Stimulated activated naive CD8-positive, alpha-beta T cell treated with anti-CD3 and anti-CD28 coated beads, Interleukin-15, amount 100 ng/mL, for 72 hours (primary cell): ENCODE data around the gene OR2AT4.

Experiments used
- ATAC-seq: fragments of 150-1000 bp; cut with Tn5 transposase; 2 replicates; pipeline ENCODE4 v1.10.0; 2021; ENCODE audit warnings: mild to moderate bottlenecking, moderate library complexity
- DNase-seq, 2 donors: peaks; one replicate each; pipeline ENCODE4 v3.0.0; 2021 to 2022
- H3K27ac Mint-ChIP-seq, 2 donors: one replicate each; pipeline ENCODE4 v1.8.0; 2022; ENCODE audit warnings: mild to moderate bottlenecking in 2 of 2, mixed read lengths in 2 of 2, moderate library complexity in 2 of 2
- H3K27me3 Mint-ChIP-seq: one replicate; pipeline ENCODE4 v1.8.0; 2022; ENCODE audit warnings: mixed read lengths
- H3K4me1 Mint-ChIP-seq: one replicate; pipeline ENCODE4 v1.8.0; 2022; ENCODE audit warnings: mild to moderate bottlenecking, mixed read lengths
- H3K4me3 Mint-ChIP-seq, 2 donors: one replicate each; pipeline ENCODE4 v1.8.0; 2022; ENCODE audit warnings: mild to moderate bottlenecking in 2 of 2, mixed read lengths in 2 of 2, moderate library complexity in 1 of 2
- H3K9me3 Mint-ChIP-seq, 2 donors: one replicate each; pipeline ENCODE4 v1.8.0; 2022; ENCODE audit warnings: mixed read lengths in 2 of 2

The OR2AT4 gene

GRCh38 chr11:75096456-75097172 lies at the start of gene OR2AT4:
OR2AT4 (minus strand) TSS chr11:75096876.
- ATAC-seq (no peak), DNase-seq (no peak)
- peaks cover 11% of the 10 kb centered on the region for H3K4me1 Mint-ChIP-seq
- peak within 1 kb of the TSS in 1 of 2 donors; percentile 45 for H3K27ac Mint-ChIP-seq
- peaks cover 63% of the 10 kb centered on the region for H3K27me3 Mint-ChIP-seq
- H3K4me3 Mint-ChIP-seq, result no peak within 1 kb of the TSS
- peaks cover 0 to 3% of the 10 kb centered on the region in 2 donors for H3K9me3 Mint-ChIP-seq

- peaks cover 24% of the 10 kb centered on the region for H3K4me1 Mint-ChIP-seq
- H3K27me3 Mint-ChIP-seq, result no peaks in the 10 kb centered on the region
- ATAC-seq (no peak), DNase-seq (no peak)
- H3K4me3 Mint-ChIP-seq, result no peak overlapping the region
- no peak overlapping the region for H3K27ac Mint-ChIP-seq
- H3K9me3 Mint-ChIP-seq, result no peaks in the 10 kb centered on the region
These were observed 49.4 kb upstream of the OR2AT4 start for GRCh38 chr11:75145972-75146519.

- Mint-ChIP-seq H3K27me3 (no peaks in the 10 kb centered on the region), H3K9me3 (no peaks in the 10 kb centered on the region), H3K4me1 (peaks cover 27% of the 10 kb centered on the region), H3K27ac (no peak overlapping the region), H3K4me3 (no peak overlapping the region)
- no peak for ATAC-seq
- peak in 1 of 2 donors; percentile 3 for DNase-seq
These were observed 48.7 kb upstream of the OR2AT4 start for GRCh38 chr11:75145196-75145971.

GRCh38 chr11:75144716-75145014 lies 48.0 kb upstream of the OR2AT4 start:
- ATAC-seq, result no peak
- Mint-ChIP-seq H3K9me3 (no peaks in the 10 kb centered on the region), H3K27ac (no peak overlapping the region), H3K4me1 (peaks cover 27% of the 10 kb centered on the region), H3K4me3 (no peak overlapping the region), H3K27me3 (no peaks in the 10 kb centered on the region)
- no peak for DNase-seq

GRCh38 chr11:75143420-75143731 lies 46.7 kb upstream of the OR2AT4 start:
- DNase-seq (no peak), ATAC-seq (no peak)
- Mint-ChIP-seq H3K27me3 (no peaks in the 10 kb centered on the region), H3K4me3 (peak overlapping the region; percentile 24 to 65), H3K27ac (no peak overlapping the region), H3K9me3 (no peaks in the 10 kb centered on the region), H3K4me1 (peaks cover 27% of the 10 kb centered on the region)

GRCh38 chr11:75142714-75143419 lies 46.2 kb upstream of the OR2AT4 start:
- H3K9me3 Mint-ChIP-seq, result no peaks in the 10 kb centered on the region
- ATAC-seq (peak; percentile 94), DNase-seq (peak; percentile 51 to 82)
- H3K4me3 Mint-ChIP-seq, result peak overlapping the region; percentile 24 to 65
- H3K4me1 Mint-ChIP-seq, result peaks cover 27% of the 10 kb centered on the region
- no peak overlapping the region for H3K27ac Mint-ChIP-seq
- no peaks in the 10 kb centered on the region for H3K27me3 Mint-ChIP-seq

- peaks cover 13% of the 10 kb centered on the region for H3K27me3 Mint-ChIP-seq
- H3K4me1 Mint-ChIP-seq, result peaks cover 27% of the 10 kb centered on the region
- no peak overlapping the region for H3K27ac Mint-ChIP-seq
- ATAC-seq (no peak), DNase-seq (no peak)
- H3K4me3 Mint-ChIP-seq, result no peak overlapping the region
- no peaks in the 10 kb centered on the region for H3K9me3 Mint-ChIP-seq
These were observed 44.5 kb upstream of the OR2AT4 start for GRCh38 chr11:75141166-75141565.

- Mint-ChIP-seq H3K27ac (no peak overlapping the region), H3K4me1 (peaks cover 27% of the 10 kb centered on the region), H3K4me3 (no peak overlapping the region), H3K27me3 (peaks cover 13% of the 10 kb centered on the region), H3K9me3 (no peaks in the 10 kb centered on the region)
- ATAC-seq (peak; percentile 63), DNase-seq (peak; percentile 75 to 78)
These were observed 43.8 kb upstream of the OR2AT4 start for GRCh38 chr11:75140269-75141138.

- H3K4me1 Mint-ChIP-seq, result no peaks in the 10 kb centered on the region
- DNase-seq (no peak), ATAC-seq (no peak)
- no peak overlapping the region for H3K4me3 Mint-ChIP-seq
- no peaks in the 10 kb centered on the region for H3K9me3 Mint-ChIP-seq
- H3K27me3 Mint-ChIP-seq, result peaks cover 34% of the 10 kb centered on the region
- no peak overlapping the region for H3K27ac Mint-ChIP-seq
These were observed 39.0 kb upstream of the OR2AT4 start for GRCh38 chr11:75135651-75136050.

- peaks cover 35% of the 10 kb centered on the region for H3K27me3 Mint-ChIP-seq
- no peak for ATAC-seq
- H3K4me1 Mint-ChIP-seq, result no peaks in the 10 kb centered on the region
- H3K27ac Mint-ChIP-seq, result no peak overlapping the region
- H3K4me3 Mint-ChIP-seq, result no peak overlapping the region
- no peak for DNase-seq
- no peaks in the 10 kb centered on the region for H3K9me3 Mint-ChIP-seq
These were observed 38.5 kb upstream of the OR2AT4 start for GRCh38 chr11:75135021-75135650.

GRCh38 chr11:75133976-75134375 lies 37.3 kb upstream of the OR2AT4 start:
- Mint-ChIP-seq H3K27me3 (peaks cover 37% of the 10 kb centered on the region), H3K4me3 (no peak overlapping the region), H3K9me3 (no peaks in the 10 kb centered on the region), H3K4me1 (no peaks in the 10 kb centered on the region), H3K27ac (no peak overlapping the region)
- no peak for ATAC-seq
- DNase-seq, result no peak

- Mint-ChIP-seq H3K27me3 (peaks cover 37% of the 10 kb centered on the region), H3K27ac (no peak overlapping the region), H3K4me3 (no peak overlapping the region), H3K4me1 (no peaks in the 10 kb centered on the region), H3K9me3 (no peaks in the 10 kb centered on the region)
- no peak for ATAC-seq
- DNase-seq, result no peak
These were observed 35.4 kb upstream of the OR2AT4 start for GRCh38 chr11:75132080-75132479.

- Mint-ChIP-seq H3K9me3 (no peaks in the 10 kb centered on the region), H3K27ac (no peak overlapping the region), H3K27me3 (peaks cover 23% of the 10 kb centered on the region), H3K4me1 (no peaks in the 10 kb centered on the region), H3K4me3 (no peak overlapping the region)
- ATAC-seq (no peak), DNase-seq (no peak)
These were observed 29.9 kb upstream of the OR2AT4 start for GRCh38 chr11:75126564-75126963.

- H3K4me1 Mint-ChIP-seq, result no peaks in the 10 kb centered on the region
- ATAC-seq (no peak), DNase-seq (no peak)
- no peak overlapping the region for H3K27ac Mint-ChIP-seq
- peaks cover 12 to 20% of the 10 kb centered on the region in 2 donors for H3K9me3 Mint-ChIP-seq
- no peak overlapping the region for H3K4me3 Mint-ChIP-seq
- H3K27me3 Mint-ChIP-seq, result peaks cover 39% of the 10 kb centered on the region
These were observed 21.9 kb upstream of the OR2AT4 start for GRCh38 chr11:75118577-75118976.

GRCh38 chr11:75114465-75114864 lies 17.8 kb upstream of the OR2AT4 start:
- no peak for DNase-seq
- no peaks in the 10 kb centered on the region for H3K4me1 Mint-ChIP-seq
- H3K9me3 Mint-ChIP-seq, result peaks cover 27 to 29% of the 10 kb centered on the region in 2 donors

More at GRCh38 chr11:75114465-75114864, 17.8 kb upstream of the OR2AT4 start:
- no peak overlapping the region for H3K27ac Mint-ChIP-seq
- H3K4me3 Mint-ChIP-seq, result no peak overlapping the region
- peaks cover 23% of the 10 kb centered on the region for H3K27me3 Mint-ChIP-seq
- ATAC-seq, result no peak
